Measurements from ENCODE around the gene FBN2.
"Not testable (repeated sequence)": the region's sequence is repeated elsewhere in the genome, so short reads cannot be mapped to it uniquely, and the experiment has no call there.

Gene FBN2

GRCh38 chr5:128412145-128412930 lies 125.7 kb downstream of the FBN2 start:
- DNase-seq: no peak

GRCh38 chr5:128409166-128409800 lies 128.8 kb downstream of the FBN2 start:
- DNase-seq: no peak

DNA sequence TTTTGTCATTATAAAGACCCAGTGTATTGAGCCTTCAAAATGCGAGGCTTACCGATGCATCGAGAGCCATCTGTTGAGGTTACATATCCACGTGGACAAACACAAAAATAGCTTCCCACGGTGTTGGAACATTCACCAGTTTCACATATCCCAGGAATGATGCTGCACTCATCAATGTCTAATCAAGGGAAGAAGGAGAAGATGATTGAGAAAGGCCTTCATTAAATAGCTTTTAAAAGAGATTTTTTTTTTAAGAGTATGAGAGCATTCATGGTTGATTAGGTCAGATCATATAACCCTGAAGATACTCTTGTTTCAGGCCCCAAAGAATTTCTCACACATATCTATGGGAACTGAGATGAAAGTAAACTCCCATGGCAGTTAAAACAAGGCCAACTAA lies 129.4 kb downstream of the FBN2 start:
- DNase-seq: no peak

GRCh38 chr5:128407944-128408343 lies 130.1 kb downstream of the FBN2 start:
- DNase-seq: no peak

DNA sequence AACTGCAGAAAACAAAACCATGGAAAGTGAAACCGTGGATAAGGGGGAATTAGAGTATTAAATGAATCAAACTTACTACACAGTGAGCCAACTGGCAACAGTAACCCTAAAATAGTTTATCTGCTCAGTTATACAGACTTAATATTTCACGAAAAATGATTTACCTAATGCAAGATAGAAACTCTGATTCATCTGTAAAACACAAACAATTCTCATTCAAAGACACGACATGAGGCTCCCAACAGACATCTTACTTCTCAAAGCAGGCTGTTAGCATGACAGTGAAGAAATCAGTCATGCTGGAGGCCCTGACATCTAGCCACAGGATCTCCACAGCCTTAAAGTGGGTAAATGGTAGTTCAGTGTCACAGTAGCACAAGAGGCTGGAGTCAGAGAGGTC lies 131.2 kb downstream of the FBN2 start:
- no peak for DNase-seq

GRCh38 chr5:128405159-128405558 lies 132.9 kb downstream of the FBN2 start:
- DNase-seq: no peak

- DNase-seq: no peak
Observed at GRCh38 chr5:128403333-128403732, 134.7 kb downstream of the FBN2 start.

- no peak for DNase-seq
Observed at GRCh38 chr5:128402506-128402905, 135.5 kb downstream of the FBN2 start.

GRCh38 chr5:128400766-128401165 lies 137.3 kb downstream of the FBN2 start:
- DNase-seq: not testable (repeated sequence)

DNA sequence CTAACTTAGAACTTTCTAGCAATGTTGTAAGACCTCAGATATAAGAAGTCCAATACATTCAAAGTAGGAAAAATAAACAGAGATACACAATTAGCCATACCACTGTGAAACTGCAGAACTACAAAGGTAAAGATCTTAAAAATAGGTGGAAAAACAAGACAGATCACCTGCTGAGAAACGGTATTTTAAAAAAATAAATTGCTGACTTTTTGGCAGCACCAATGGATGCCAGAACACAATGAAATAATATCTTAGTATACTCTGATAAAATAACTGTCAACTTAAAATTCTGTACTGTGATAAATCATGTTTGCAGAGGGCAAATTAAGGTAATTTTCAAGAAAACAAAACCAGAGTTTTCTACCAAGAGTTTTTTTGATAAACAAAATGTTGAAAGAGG lies 138.9 kb downstream of the FBN2 start:
- no peak for DNase-seq

GRCh38 chr5:128397876-128398275 lies 140.2 kb downstream of the FBN2 start:
- no peak for DNase-seq

DNA sequence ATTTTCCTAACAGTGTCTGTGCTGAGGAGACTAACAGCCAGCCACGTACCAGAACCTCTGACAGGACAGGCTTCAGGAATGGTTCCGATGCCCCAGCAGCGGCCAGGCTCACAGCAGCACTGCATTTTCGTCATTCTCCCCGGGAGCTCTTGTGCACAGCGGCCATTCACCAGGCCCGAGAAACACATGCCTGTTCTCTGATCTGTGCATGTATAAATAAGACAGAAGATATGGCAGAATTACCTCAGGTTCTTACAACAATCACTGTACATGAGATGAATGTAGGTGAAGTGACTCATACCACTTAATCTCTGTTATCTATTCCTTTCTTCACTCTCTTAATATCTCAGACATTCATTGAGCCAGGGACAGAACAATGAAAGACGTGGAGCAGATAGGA lies 143.0 kb downstream of the FBN2 start:
- DNase-seq: no peak

DNA sequence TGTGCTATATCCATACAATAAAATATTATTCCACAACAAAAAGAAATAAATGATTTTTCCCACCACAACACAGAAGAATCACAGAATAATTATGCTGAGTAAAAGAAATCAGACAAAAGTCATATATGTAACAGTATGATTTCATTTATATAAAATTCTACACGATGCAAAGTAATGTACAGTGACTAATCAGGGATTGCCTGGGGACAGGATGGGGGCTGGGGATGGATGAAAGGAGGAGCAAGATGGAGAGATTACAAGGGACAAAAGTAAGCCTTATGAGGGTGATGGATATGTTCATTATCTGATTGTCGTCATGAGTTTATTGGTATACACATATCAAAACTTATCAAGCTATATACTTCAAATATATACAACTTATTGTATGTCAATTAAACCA lies 154.0 kb downstream of the FBN2 start:
- no peak for DNase-seq

DNA sequence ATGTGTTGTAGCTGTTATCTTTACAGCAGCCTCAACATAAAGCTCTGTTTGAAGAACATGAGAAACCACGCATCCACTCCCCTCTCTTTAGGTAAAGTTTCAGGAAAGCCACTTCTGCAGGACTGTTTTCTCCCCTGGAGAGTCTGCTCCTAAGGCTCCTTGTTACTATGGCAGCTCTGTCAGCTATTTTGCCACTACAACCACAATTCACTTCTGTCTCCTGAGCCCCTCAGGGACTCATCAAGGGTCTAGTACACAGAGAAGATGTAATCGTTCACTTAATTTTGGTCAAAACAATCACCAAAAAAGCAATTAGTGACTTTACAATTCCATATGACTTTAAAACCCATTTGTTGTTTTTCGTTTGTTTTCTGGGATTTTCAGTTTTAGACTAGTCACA lies 157.7 kb downstream of the FBN2 start:
- DNase-seq: no peak

- DNase-seq: no peak
Observed at GRCh38 chr5:128378632-128379031, 159.4 kb downstream of the FBN2 start.

DNA sequence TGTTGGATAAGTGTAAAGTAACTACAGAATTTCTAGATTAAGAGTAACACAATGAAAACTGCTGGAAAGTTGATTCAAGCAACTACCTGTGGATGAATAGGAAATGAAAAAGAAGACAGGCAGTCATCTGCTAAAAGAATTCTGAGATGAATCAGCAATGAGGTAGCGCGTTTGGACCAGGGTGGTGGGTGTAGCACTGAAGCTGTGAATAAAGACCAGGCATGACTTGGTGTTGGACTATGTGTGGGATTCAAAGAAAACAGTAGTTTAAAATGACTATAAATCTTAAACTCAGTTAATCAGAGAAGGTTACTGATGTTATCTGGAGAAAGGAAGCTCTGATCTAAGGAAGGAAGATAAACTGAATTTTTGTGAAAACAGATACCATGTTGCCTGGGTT lies 159.8 kb downstream of the FBN2 start:
- no peak for DNase-seq

DNA sequence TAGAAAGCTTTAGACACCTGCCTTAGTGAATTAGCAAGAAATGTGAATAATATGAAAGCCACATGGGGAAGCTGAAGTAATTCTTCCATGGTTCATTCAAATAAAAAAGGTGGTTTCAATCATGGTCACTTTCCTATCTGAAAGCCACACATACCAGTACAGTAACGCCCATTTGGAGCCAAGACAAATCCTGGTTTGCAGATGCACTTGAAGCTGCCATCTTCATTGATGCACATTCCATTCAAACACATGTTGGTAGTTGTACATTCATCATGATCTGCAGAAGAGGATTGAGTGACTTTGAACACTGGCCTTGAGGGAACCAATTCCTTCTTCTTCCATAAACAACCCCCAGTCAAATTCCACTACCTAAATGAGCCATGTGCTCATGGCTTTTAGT lies 161.5 kb downstream of the FBN2 start:
- no peak for DNase-seq

GRCh38 chr5:128366147-128366546 lies 171.9 kb downstream of the FBN2 start:
- DNase-seq: no peak

- no peak for DNase-seq
Observed at GRCh38 chr5:128362370-128362769, 175.7 kb downstream of the FBN2 start.

DNA sequence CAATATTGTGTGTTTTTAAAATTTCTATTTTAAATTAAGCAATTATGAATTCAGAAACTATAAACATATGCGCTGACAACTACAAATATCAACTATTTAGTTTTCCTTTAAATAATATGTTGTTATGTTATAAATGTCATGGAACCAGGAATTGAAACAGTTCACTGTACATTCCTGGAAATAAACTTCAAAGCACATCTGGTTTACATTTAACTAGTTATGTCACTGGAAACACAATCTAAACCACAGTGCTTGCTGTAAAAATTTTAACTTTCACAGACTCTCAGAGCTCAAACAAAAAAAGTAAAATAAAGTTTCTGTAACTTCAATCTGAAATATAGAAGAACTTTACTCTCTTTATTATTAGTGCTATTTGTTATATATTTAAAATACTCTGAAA lies 179.2 kb downstream of the FBN2 start:
- DNase-seq: no peak

- no peak for DNase-seq
Observed at GRCh38 chr5:128357226-128357625, 180.8 kb downstream of the FBN2 start.

DNA sequence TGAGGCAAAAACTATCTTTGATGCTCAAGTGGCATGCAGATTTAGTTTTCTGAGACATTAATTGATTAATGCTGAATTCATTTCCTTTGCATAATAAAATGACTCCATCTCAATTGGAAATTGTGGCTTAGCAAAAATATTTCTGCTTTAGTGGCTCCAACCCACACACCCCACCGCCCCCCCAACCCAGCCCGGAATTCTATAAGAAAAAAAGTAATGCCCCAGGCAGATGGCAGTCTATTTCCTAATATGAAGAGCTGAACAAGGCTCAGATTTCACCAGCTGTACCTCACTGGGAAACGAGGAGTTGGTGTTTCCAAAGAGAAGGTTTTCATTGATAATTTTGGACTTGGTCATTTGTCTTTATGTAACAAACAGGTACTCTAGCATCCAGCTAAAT lies 182.1 kb downstream of the FBN2 start:
- no peak for DNase-seq

DNA sequence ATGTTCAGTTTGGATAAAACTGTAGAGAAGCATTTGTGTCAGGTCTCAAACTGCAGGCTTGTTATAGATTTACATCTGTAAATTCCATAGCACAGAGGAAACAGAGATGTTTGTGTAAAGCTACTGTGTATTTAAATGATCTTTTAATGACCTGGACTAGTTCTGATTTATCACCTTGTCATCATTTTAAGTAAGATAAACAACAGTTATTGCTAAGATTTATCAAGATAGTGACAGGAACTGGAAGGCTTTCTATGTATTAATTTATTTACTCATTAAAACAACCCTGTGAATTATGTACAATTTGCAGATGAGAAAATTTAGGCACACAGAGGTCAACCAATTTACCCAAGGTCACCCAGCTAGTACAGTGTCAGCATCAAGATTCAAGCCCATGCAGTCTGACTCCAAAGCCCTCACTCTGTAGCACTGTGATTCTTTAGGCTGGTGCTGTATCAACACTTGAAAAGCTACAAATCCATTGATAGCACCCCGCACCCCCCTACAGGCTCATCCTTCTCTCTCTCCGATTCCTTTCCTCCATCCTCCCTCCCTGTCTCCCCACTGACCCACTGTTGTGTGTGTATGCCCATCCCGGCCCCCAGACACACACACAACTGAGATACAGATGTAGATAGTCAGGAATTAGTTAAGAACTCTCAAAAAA lies 184.5 kb downstream of the FBN2 start:
- DNase-seq: no peak

DNA sequence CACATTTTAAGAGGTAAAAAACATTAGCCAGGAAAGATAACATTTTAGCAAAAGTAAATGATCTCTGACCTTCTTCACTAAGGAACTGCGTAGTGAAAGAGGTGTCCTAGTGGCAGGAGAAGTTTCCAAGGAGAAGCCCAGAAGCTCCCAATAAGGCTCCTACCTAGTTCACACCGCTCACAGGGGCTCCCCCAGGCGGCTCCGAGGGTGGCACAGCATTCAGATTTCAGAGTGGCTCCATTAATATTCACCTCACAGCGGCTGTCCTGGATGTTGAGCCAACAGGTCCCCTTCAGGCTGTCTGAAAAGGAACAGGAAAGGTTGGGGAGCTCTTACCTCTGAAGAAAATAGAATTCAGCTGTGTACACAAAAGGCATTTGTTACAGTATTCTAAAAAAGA lies 187.3 kb downstream of the FBN2 start:
- DNase-seq: no peak
